Bronchial epithelial cell (primary cell): Measurements from ENCODE around the gene SPIN2B. TPM values are rescaled to one million over a fixed set of nuclear protein-coding genes. Genes with fewer than 3 reads are reported as not detected.

Source experiments
- DNase-seq: peaks from one replicate; pipeline ENCODE4 v3.0.0-alpha.2; 2010; ENCODE audit warnings: low read depth
- FAIRE-seq: peaks from 2 replicates; lab custom pipeline; 2011; peaks lifted over from hg19 to GRCh38; lab: Jason Lieb, UNC
- H3K27me3 ChIP-seq: 2 replicates; pipeline ENCODE4 v1.5.1; 2011; ENCODE audit warnings: low read length; ENCODE audit not compliant: control insufficient read depth, insufficient read depth
- H3K36me3 ChIP-seq: 2 replicates; pipeline ENCODE4 v1.5.1; 2011; ENCODE audit warnings: low read length; ENCODE audit not compliant: control insufficient read depth, insufficient read depth
- H3K4me3 ChIP-seq: 2 replicates; pipeline ENCODE4 v1.5.1; 2011; ENCODE audit warnings: mild to moderate bottlenecking, low read depth, low read length, control low read depth
- CTCF ChIP-seq: IDR thresholded peaks from 2 replicates; pipeline ENCODE4 v1.5.1; 2011; ENCODE audit warnings: mild to moderate bottlenecking, moderate library complexity, low read length, control low read depth, inconsistent platforms; ENCODE audit not compliant: insufficient read depth, severe bottlenecking
- total RNA-seq: library from RNA; depleted of rRNA; stranded (reverse); fragments of >200 nt; gene quantifications from 2 replicates; pipeline ENCODE4 v1.2.1, GENCODE V29; 2014

The SPIN2B gene
- total RNA-seq, 1 donor from 2014 or later: 0.79 TPM

- H3K36me3 ChIP-seq: no peaks in the 10 kb centered on the region
- no peaks in the 10 kb centered on the region for H3K27me3 ChIP-seq
- FAIRE-seq (no peak), DNase-seq (no peak)
- H3K4me3 ChIP-seq: no peak overlapping the region
- TF ChIP-seq CTCF: no peak
Observed at GRCh38 chrX:57074458-57074857, 46.9 kb downstream of the SPIN2B start.

GRCh38 chrX:57070185-57070984 lies 51.0 kb downstream of the SPIN2B start:
- H3K4me3 ChIP-seq: no peak overlapping the region
- no peak for TF ChIP-seq CTCF
- no peak for FAIRE-seq
- H3K27me3 ChIP-seq: no peaks in the 10 kb centered on the region
- H3K36me3 ChIP-seq: no peaks in the 10 kb centered on the region
- DNase-seq: no peak

Other genes with a start within 250 kb of the SPIN2B start
- 7.1 and 10.1 TPM in 2 replicates for gene SPIN3, start 126.0 kb downstream of the SPIN2B start, total RNA-seq
- 0.13 TPM in 1 of 2 replicates, not detected in the other for gene SPIN2A, start 15.8 kb upstream of the SPIN2B start, total RNA-seq
- gene FAAH2, start 165.2 kb upstream of the SPIN2B start, total RNA-seq: 4.7 and 6.3 TPM in 2 replicates